Ascending aorta (tissue), 2 donors: Measurements from ENCODE around the gene RBCK1. TPM values are rescaled to one million over a fixed set of nuclear protein-coding genes. Genes with fewer than 3 reads are reported as not detected.

Source experiments
- DNase-seq, 2 donors: peaks; one replicate each; pipeline ENCODE4 v3.0.0-alpha.2; 2019; ENCODE audit warnings: low spot score in 2 of 2
- H3K27ac ChIP-seq, 2 donors: fragments of 200-600 bp; sonication (generic); one replicate each; pipeline ENCODE4 v1.5.1; 2016 to 2017; ENCODE audit warnings: mild to moderate bottlenecking in 1 of 2
- H3K27me3 ChIP-seq: fragments of 200-600 bp; sonication (generic); one replicate; pipeline ENCODE4 v1.5.1; 2017
- H3K36me3 ChIP-seq, 2 donors: fragments of 200-600 bp; sonication (generic); one replicate each; pipeline ENCODE4 v1.5.1; 2016
- H3K4me1 ChIP-seq, 2 donors: fragments of 200-600 bp; sonication (generic); one replicate each; pipeline ENCODE4 v1.5.1; 2016 to 2017; ENCODE audit warnings: mild to moderate bottlenecking in 1 of 2
- H3K4me3 ChIP-seq, 2 donors: fragments of 200-600 bp; sonication (generic); one replicate each; pipeline ENCODE4 v1.5.1; 2016 to 2017; ENCODE audit warnings: mild to moderate bottlenecking in 1 of 2
- H3K9me3 ChIP-seq, 2 donors: fragments of 200-600 bp; sonication (generic); one replicate each; pipeline ENCODE4 v1.5.1; 2016
- intact Hi-C: fragments of 100-400 bp; cut with DNase I; formaldehyde crosslinking; loops from one replicate; pipeline ENCODE4 v1.15.1; 2023
- total RNA-seq: library from RNA; depleted of rRNA; stranded (reverse); fragments of >200 nt; gene quantifications from one replicate; pipeline ENCODE4 v1.1.0, GENCODE V29; 2016
- TF ChIP-seq, protein P1 (sequence below), 3 experiments: fragments of 200-600 bp in 2 of 3; fragments of 450-650 bp in 1 of 3; sonication (generic) in 2 of 3; IDR thresholded peaks; one replicate each; pipeline ENCODE4 v1.5.1; 2016 to 2019; ENCODE audit warnings: antibody characterized with exemption in 3 of 3, mild to moderate bottlenecking in 1 of 3, moderate library complexity in 1 of 3

The RBCK1 gene
- total RNA-seq, 1 donor from 2014 or later: 123 TPM

DNA sequence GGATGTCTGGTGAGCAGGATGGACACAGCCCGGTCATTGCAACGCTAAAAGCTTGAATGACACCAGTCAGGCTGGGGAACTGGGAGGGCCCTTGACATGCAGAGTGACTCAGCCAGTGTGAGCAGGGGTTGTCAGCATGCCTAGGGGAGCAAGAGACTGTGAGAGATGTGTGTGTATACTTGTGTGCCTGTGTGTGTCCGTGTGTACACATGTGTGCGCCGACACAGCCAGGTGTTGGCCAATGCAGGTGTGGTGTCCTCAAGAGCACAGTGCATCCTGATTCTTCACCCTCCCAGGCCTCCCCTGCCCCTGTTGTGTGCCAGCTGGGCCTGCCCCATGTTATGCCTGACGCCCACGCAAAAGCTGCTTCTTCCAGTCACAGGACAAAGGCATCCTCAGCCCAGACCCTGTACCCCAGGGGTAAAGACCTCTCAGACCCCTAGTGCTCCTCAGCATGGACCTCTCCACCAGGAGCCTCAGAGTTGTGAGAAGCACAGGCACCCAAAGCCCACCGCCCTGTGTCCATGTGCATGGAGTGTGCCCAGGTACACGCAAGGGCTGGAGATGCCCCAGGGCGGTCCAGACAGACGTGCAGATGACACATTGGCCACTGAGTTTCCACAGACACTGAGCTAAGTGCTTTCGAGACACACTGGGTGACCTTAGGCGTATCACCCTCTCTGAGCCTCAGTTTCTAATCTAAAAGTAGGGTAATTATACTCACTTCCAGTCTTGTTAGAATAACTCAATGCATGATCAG, 44.6 kb upstream of the RBCK1 start:
- intact Hi-C loops: loop anchor here (5.0 kb wide), 1 partner anchor 279 kb away; no protein-coding TSS in a partner anchor
- no peaks in the 10 kb centered on the region for H3K9me3 ChIP-seq
- no peaks in the 10 kb centered on the region for H3K36me3 ChIP-seq
- peaks cover 2 to 3% of the 10 kb centered on the region in 2 donors for H3K4me1 ChIP-seq
- H3K27me3 ChIP-seq: no peaks in the 10 kb centered on the region
- no peak for DNase-seq
- no peak overlapping the region for H3K27ac ChIP-seq
- no peak overlapping the region for H3K4me3 ChIP-seq
- TF ChIP-seq, protein P1, sequence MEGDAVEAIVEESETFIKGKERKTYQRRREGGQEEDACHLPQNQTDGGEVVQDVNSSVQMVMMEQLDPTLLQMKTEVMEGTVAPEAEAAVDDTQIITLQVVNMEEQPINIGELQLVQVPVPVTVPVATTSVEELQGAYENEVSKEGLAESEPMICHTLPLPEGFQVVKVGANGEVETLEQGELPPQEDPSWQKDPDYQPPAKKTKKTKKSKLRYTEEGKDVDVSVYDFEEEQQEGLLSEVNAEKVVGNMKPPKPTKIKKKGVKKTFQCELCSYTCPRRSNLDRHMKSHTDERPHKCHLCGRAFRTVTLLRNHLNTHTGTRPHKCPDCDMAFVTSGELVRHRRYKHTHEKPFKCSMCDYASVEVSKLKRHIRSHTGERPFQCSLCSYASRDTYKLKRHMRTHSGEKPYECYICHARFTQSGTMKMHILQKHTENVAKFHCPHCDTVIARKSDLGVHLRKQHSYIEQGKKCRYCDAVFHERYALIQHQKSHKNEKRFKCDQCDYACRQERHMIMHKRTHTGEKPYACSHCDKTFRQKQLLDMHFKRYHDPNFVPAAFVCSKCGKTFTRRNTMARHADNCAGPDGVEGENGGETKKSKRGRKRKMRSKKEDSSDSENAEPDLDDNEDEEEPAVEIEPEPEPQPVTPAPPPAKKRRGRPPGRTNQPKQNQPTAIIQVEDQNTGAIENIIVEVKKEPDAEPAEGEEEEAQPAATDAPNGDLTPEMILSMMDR (IDR thresholded peaks at IDR 0.05): no peak

DNA sequence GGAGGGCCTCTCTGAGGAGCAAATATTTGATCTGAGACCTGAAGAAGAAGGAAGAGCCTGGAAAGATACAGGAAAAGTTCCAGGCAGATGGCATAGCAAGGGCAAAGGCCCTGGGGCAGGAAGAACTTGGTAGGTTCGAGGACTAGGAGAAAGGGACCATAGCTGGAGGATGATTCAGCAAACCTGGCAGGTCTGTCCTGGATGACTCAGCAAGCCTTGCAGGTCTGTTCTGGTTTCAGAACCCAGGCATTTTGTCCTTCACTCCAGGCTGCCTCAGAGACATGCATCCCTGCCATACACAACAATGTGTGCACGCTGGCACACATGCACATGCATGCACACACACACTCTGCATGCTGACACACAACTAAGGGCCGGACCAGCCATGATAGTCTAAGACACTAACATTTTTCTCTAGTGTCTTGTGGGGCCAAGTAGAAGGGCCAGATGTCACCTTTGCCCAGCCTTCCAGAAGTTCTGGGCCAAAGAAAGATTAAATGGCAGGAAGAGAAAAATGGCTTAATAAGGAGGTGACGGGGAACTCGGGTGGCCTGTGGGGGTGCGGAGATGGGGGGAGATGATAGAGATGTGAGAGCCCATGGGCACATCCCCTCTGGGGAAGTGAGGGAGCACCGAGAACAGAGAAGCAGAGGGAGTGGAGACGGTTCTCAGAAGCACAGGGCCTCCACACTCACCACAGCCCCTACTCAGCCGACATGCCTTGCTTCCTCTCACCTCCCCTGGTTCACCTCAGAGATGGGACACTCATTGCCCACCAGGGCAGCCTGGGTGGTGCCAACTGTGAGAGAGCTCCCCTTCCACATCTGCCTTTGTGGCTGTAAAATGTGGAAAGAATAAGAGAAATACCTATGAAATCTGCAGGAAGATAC, 42.9 kb upstream of the RBCK1 start:
- H3K27me3 ChIP-seq: no peaks in the 10 kb centered on the region
- intact Hi-C loops: loop anchor here (5.0 kb wide), 1 partner anchor 277 kb away; no protein-coding TSS in a partner anchor
- H3K36me3 ChIP-seq: no peaks in the 10 kb centered on the region
- peaks cover 2 to 3% of the 10 kb centered on the region in 2 donors for H3K4me1 ChIP-seq
- H3K9me3 ChIP-seq: no peaks in the 10 kb centered on the region
- TF ChIP-seq, protein P1 (IDR thresholded peaks at IDR 0.05): no peak
- H3K27ac ChIP-seq: no peak overlapping the region
- DNase-seq: no peak
- no peak overlapping the region for H3K4me3 ChIP-seq

DNA sequence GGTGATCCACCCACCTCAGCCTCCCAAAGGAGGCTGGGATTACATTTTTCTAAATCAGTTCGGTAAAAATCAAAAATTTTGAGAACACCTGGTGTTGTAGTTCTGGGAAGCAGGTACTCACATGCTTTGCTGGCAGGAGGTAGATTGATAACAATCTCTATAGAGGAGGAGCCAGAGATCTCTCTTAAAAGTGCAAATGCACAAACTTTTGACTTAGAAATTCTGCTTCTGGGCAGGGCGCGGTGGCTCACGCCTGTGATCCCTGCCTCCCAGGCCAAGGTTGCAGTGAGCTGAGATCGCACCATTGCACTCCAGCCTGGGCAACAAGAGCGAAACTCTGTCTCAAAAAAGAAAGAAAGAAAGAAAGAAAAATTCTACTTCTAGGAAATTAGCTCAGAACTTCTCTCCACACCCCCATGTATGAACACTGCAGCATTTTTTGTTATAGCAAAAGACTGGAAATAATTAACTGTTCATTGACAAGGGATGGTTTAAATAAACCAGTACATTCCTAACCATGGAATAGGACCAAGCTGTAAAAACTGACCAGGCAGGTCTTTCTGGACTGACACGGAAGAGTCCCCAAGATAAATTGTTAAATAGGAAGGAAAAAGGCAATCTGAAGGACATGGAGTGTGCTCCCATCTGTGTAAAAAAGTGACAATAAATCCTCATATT, 41.9 kb upstream of the RBCK1 start:
- H3K36me3 ChIP-seq: no peaks in the 10 kb centered on the region
- no peak overlapping the region for H3K27ac ChIP-seq
- no peak overlapping the region for H3K4me3 ChIP-seq
- H3K9me3 ChIP-seq: no peaks in the 10 kb centered on the region
- TF ChIP-seq, protein P1 (IDR thresholded peaks at IDR 0.05): no peak
- DNase-seq: no peak
- intact Hi-C loops: no loop called here
- H3K27me3 ChIP-seq: no peaks in the 10 kb centered on the region
- H3K4me1 ChIP-seq: peaks cover 2 to 3% of the 10 kb centered on the region in 2 donors

GRCh38 chr20:366719-367485, 41.2 kb upstream of the RBCK1 start:
- DNase-seq: no peak
- peaks cover 2 to 3% of the 10 kb centered on the region in 2 donors for H3K4me1 ChIP-seq
- intact Hi-C loops: no loop called here
- H3K9me3 ChIP-seq: no peaks in the 10 kb centered on the region
- H3K27me3 ChIP-seq: no peaks in the 10 kb centered on the region
- no peak overlapping the region for H3K4me3 ChIP-seq
- TF ChIP-seq, protein P1 (IDR thresholded peaks at IDR 0.05): no peak
- H3K27ac ChIP-seq: no peak overlapping the region
- no peaks in the 10 kb centered on the region for H3K36me3 ChIP-seq

- Histone ChIP-seq H3K4me1 (no peaks in the 10 kb centered on the region), H3K27ac (no peak overlapping the region), H3K27me3 (no peaks in the 10 kb centered on the region), H3K9me3 (no peaks in the 10 kb centered on the region), H3K4me3 (no peak overlapping the region), H3K36me3 (no peaks in the 10 kb centered on the region)
- TF ChIP-seq, protein P1 (IDR thresholded peaks at IDR 0.05): no peak
- intact Hi-C loops: no loop called here
- no peak for DNase-seq
Measured at GRCh38 chr20:367486-367887, 40.6 kb upstream of the RBCK1 start.
